Activated naive CD4-positive, alpha-beta T cell treated with anti-CD3 and anti-CD28 coated beads for 36 hours (primary cell): ENCODE measurements around the gene ZNF830. TPM values are rescaled to one million over a fixed set of nuclear protein-coding genes. Genes with fewer than 3 reads are reported as not detected.
"Not testable (repeated sequence)": the region's sequence is repeated elsewhere in the genome, so short reads cannot be mapped to it uniquely, and the experiment has no call there.

ENCODE experiments used
- CTCF ChIA-PET: fragments of 350-600 bp; sonication (Branson Sonifier 250); formaldehyde crosslinking; loops from one replicate; lab custom pipeline; 2021; ENCODE audit warnings: antibody characterized with exemption; lab: Charles Lee
- DNase-seq: peaks from one replicate; pipeline ENCODE4 v3.0.0-alpha.2; 2020
- H3K27ac Mint-ChIP-seq: one replicate; pipeline ENCODE4 v1.8.0; 2021; ENCODE audit warnings: mild to moderate bottlenecking, mixed read lengths
- H3K27me3 Mint-ChIP-seq: one replicate; pipeline ENCODE4 v1.8.0; 2021; ENCODE audit warnings: low read depth, mixed read lengths
- H3K36me3 Mint-ChIP-seq: one replicate; pipeline ENCODE4 v1.8.0; 2021; ENCODE audit warnings: low read depth, mixed read lengths
- H3K4me1 Mint-ChIP-seq: one replicate; pipeline ENCODE4 v1.8.0; 2021; ENCODE audit warnings: low read depth, mixed read lengths
- H3K4me3 Mint-ChIP-seq: one replicate; pipeline ENCODE4 v1.8.0; 2021; ENCODE audit warnings: mild to moderate bottlenecking, moderate library complexity, mixed read lengths
- H3K9me3 Mint-ChIP-seq: one replicate; pipeline ENCODE4 v1.8.0; 2021; ENCODE audit warnings: mixed read lengths
- intact Hi-C: fragments of 100-400 bp; cut with micrococcal nuclease; formaldehyde crosslinking; loops from one replicate; pipeline ENCODE4 v1.15.1; 2023
- total RNA-seq, 2 experiments: library from RNA; stranded (reverse); gene quantifications; one replicate each; pipeline ENCODE4 v1.2.3, GENCODE V29; 2021

Gene ZNF830
- 10 to 100 TPM; 17.6 to 18.7 TPM for total RNA-seq

GRCh38 chr17:34961093-34961911 lies at the start of gene ZNF830, which contains the start of gene CCT6B:
TSS of gene ZNF830 (plus strand) at chr17:34961540. CDS start at chr17:34961567, 27 bp downstream.
TSS of gene CCT6B (minus strand) at chr17:34961460. CDS start at chr17:34961393, 67 bp downstream.
- peak; percentile 97 for DNase-seq
- H3K36me3 Mint-ChIP-seq, result peaks cover 13% of the 10 kb centered on the region
- H3K27me3 Mint-ChIP-seq, result no peaks in the 10 kb centered on the region
- H3K4me1 Mint-ChIP-seq, result peaks cover 22% of the 10 kb centered on the region
- intact Hi-C loops, result loop anchor here (1.0 to 5.0 kb wide), 3 partner anchors 19 to 846 kb away; partner anchors contain the start of genes LIG3 and TAF15
- peak within 1 kb of the TSS; percentile 98 for H3K27ac Mint-ChIP-seq
- CTCF ChIA-PET, result interaction anchor here (0.6 kb wide), 1 partner anchor 73 kb away, joined by 3 read pairs; no protein-coding TSS in a partner anchor
- peak within 1 kb of the TSS; percentile 99 for H3K4me3 Mint-ChIP-seq
- H3K9me3 Mint-ChIP-seq, result no peaks in the 10 kb centered on the region

GRCh38 chr17:34913001-34913400 lies 48.3 kb upstream of the ZNF830 start:
- Mint-ChIP-seq H3K4me1 (no peaks in the 10 kb centered on the region), H3K27me3 (no peaks in the 10 kb centered on the region), H3K36me3 (no peaks in the 10 kb centered on the region), H3K4me3 (no peak overlapping the region), H3K27ac (no peak overlapping the region), H3K9me3 (no peaks in the 10 kb centered on the region)
- intact Hi-C loops, result no loop called here
- no peak for DNase-seq
- CTCF ChIA-PET, result interaction anchor here (0.7 kb wide), 1 partner anchor 397 kb away, joined by 3 read pairs; no protein-coding TSS in a partner anchor

- Mint-ChIP-seq H3K9me3 (no peaks in the 10 kb centered on the region), H3K4me3 (no peak overlapping the region), H3K36me3 (no peaks in the 10 kb centered on the region), H3K4me1 (no peaks in the 10 kb centered on the region), H3K27me3 (no peaks in the 10 kb centered on the region), H3K27ac (no peak overlapping the region)
- CTCF ChIA-PET, result no interaction called here
- intact Hi-C loops, result no loop called here
- DNase-seq, result no peak
Observed at GRCh38 chr17:34916120-34916519, 45.2 kb upstream of the ZNF830 start.

GRCh38 chr17:34917381-34917780 lies 44.0 kb upstream of the ZNF830 start:
- intact Hi-C loops, result no loop called here
- Mint-ChIP-seq H3K27me3 (no peaks in the 10 kb centered on the region), H3K9me3 (no peaks in the 10 kb centered on the region), H3K36me3 (no peaks in the 10 kb centered on the region), H3K27ac (no peak overlapping the region), H3K4me3 (no peak overlapping the region), H3K4me1 (no peaks in the 10 kb centered on the region)
- CTCF ChIA-PET, result no interaction called here
- no peak for DNase-seq

GRCh38 chr17:34920676-34921075 lies 40.7 kb upstream of the ZNF830 start:
- no peak overlapping the region for H3K4me3 Mint-ChIP-seq
- no peaks in the 10 kb centered on the region for H3K36me3 Mint-ChIP-seq
- no peak overlapping the region for H3K27ac Mint-ChIP-seq
- H3K9me3 Mint-ChIP-seq, result no peaks in the 10 kb centered on the region
- no peaks in the 10 kb centered on the region for H3K27me3 Mint-ChIP-seq
- no peaks in the 10 kb centered on the region for H3K4me1 Mint-ChIP-seq
- CTCF ChIA-PET, result no interaction called here
- intact Hi-C loops, result no loop called here
- no peak for DNase-seq

- no peaks in the 10 kb centered on the region for H3K27me3 Mint-ChIP-seq
- CTCF ChIA-PET, result no interaction called here
- no peaks in the 10 kb centered on the region for H3K9me3 Mint-ChIP-seq
- no peak overlapping the region for H3K27ac Mint-ChIP-seq
- DNase-seq, result no peak
- no peaks in the 10 kb centered on the region for H3K36me3 Mint-ChIP-seq
- no peak overlapping the region for H3K4me3 Mint-ChIP-seq
- intact Hi-C loops, result no loop called here
- H3K4me1 Mint-ChIP-seq, result no peaks in the 10 kb centered on the region
Observed at GRCh38 chr17:34926661-34927060, 34.7 kb upstream of the ZNF830 start.

- Mint-ChIP-seq H3K36me3 (no peaks in the 10 kb centered on the region), H3K27ac (no peak overlapping the region), H3K27me3 (no peaks in the 10 kb centered on the region), H3K9me3 (no peaks in the 10 kb centered on the region), H3K4me1 (no peaks in the 10 kb centered on the region), H3K4me3 (no peak overlapping the region)
- DNase-seq, result no peak
- CTCF ChIA-PET, result no interaction called here
- intact Hi-C loops, result no loop called here
Observed at GRCh38 chr17:34930283-34930682, 31.1 kb upstream of the ZNF830 start.

- DNase-seq, H3K9me3 Mint-ChIP-seq, CTCF ChIA-PET, intact Hi-C loops, H3K4me3 Mint-ChIP-seq, H3K4me1 Mint-ChIP-seq, H3K27ac Mint-ChIP-seq, H3K27me3 Mint-ChIP-seq, H3K36me3 Mint-ChIP-seq: not testable (repeated sequence)
Observed at GRCh38 chr17:34950780-34951179, 10.6 kb upstream of the ZNF830 start.

- Mint-ChIP-seq H3K36me3 (peaks cover 6% of the 10 kb centered on the region), H3K9me3 (no peaks in the 10 kb centered on the region), H3K4me3 (no peak overlapping the region), H3K27me3 (no peaks in the 10 kb centered on the region), H3K4me1 (peaks cover 14% of the 10 kb centered on the region), H3K27ac (no peak overlapping the region)
- DNase-seq, result no peak
- CTCF ChIA-PET, result interaction anchor here (1.2 kb wide), 1 partner anchor 10 kb away, joined by 3 read pairs; no protein-coding TSS in a partner anchor
- intact Hi-C loops, result no loop called here
Observed at GRCh38 chr17:34958438-34958837, 2.9 kb upstream of the ZNF830 start.

- Mint-ChIP-seq H3K36me3 (peaks cover 2% of the 10 kb centered on the region), H3K4me1 (peaks cover 1% of the 10 kb centered on the region), H3K27ac (no peak overlapping the region), H3K9me3 (no peaks in the 10 kb centered on the region), H3K4me3 (no peak overlapping the region), H3K27me3 (no peaks in the 10 kb centered on the region)
- no peak for DNase-seq
- CTCF ChIA-PET, result interaction anchor here (0.9 kb wide), 1 partner anchor 122 kb away, joined by 4 read pairs; no protein-coding TSS in a partner anchor
- intact Hi-C loops, result no loop called here
Observed at GRCh38 chr17:34974179-34974578, 12.8 kb downstream of the ZNF830 start.

- CTCF ChIA-PET, result interaction anchor here (0.9 kb wide), 1 partner anchor 123 kb away, joined by 4 read pairs; no protein-coding TSS in a partner anchor
- H3K27me3 Mint-ChIP-seq, result no peaks in the 10 kb centered on the region
- H3K4me1 Mint-ChIP-seq, result peaks cover 8% of the 10 kb centered on the region
- no peak for DNase-seq
- H3K9me3 Mint-ChIP-seq, result no peaks in the 10 kb centered on the region
- intact Hi-C loops, result no loop called here
- H3K27ac Mint-ChIP-seq, result no peak overlapping the region
- H3K4me3 Mint-ChIP-seq, result no peak overlapping the region
- no peaks in the 10 kb centered on the region for H3K36me3 Mint-ChIP-seq
Observed at GRCh38 chr17:34974794-34975785, 13.8 kb downstream of the ZNF830 start.

- no peaks in the 10 kb centered on the region for H3K27me3 Mint-ChIP-seq
- H3K9me3 Mint-ChIP-seq, result no peaks in the 10 kb centered on the region
- H3K36me3 Mint-ChIP-seq, result peaks cover 7% of the 10 kb centered on the region
- DNase-seq, result no peak
- no peak overlapping the region for H3K27ac Mint-ChIP-seq
- H3K4me3 Mint-ChIP-seq, result peak overlapping the region; percentile 95
- intact Hi-C loops, result no loop called here
- H3K4me1 Mint-ChIP-seq, result peaks cover 35% of the 10 kb centered on the region
- CTCF ChIA-PET, result interaction anchor here (0.6 to 1.2 kb wide), 4 partner anchors 11 to 392 kb away, joined by 3 to 5 read pairs (median 3); no protein-coding TSS in a partner anchor
Observed at GRCh38 chr17:34979153-34979552, 17.8 kb downstream of the ZNF830 start.
